HUES6 (cell line): ENCODE measurements around the gene ZFP82.

Source experiments
- H3K27ac ChIP-seq: 2 replicates; pipeline ENCODE4 v1.7.0; 2013; ENCODE audit warnings: low read depth, mild to moderate bottlenecking, low read length, inconsistent platforms
- H3K27me3 ChIP-seq: 2 replicates; pipeline ENCODE4 v1.6.1; 2013; ENCODE audit warnings: low read length; ENCODE audit not compliant: control insufficient read depth, insufficient read depth
- H3K36me3 ChIP-seq: 2 replicates; pipeline ENCODE4 v1.6.1; 2013; ENCODE audit warnings: low read length; ENCODE audit not compliant: control insufficient read depth, insufficient read depth
- H3K4me1 ChIP-seq: 2 replicates; pipeline ENCODE4 v1.6.1; 2013; ENCODE audit warnings: low read length; ENCODE audit not compliant: control insufficient read depth, insufficient read depth
- H3K4me3 ChIP-seq: 2 replicates; pipeline ENCODE4 v1.5.1; 2013; ENCODE audit warnings: low read depth, low read length
- H3K9ac ChIP-seq: one replicate; pipeline ENCODE4 v1.6.1; 2013; ENCODE audit warnings: mild to moderate bottlenecking, low read length
- H3K9me3 ChIP-seq: 2 replicates; pipeline ENCODE4 v1.6.1; 2013; ENCODE audit warnings: low read depth, low read length; ENCODE audit not compliant: control insufficient read depth, insufficient read depth

ZFP82 gene

GRCh38 chr19:36371886-36372285 lies 46.6 kb downstream of the ZFP82 start:
- Histone ChIP-seq H3K27ac (no peak overlapping the region), H3K4me3 (no peak overlapping the region), H3K9ac (no peak overlapping the region), H3K27me3 (no peaks in the 10 kb centered on the region), H3K36me3 (peaks cover 3% of the 10 kb centered on the region; the same call in 1 of the 2 replicates), H3K9me3 (peaks cover 2% of the 10 kb centered on the region; the same call in 1 of the 2 replicates), H3K4me1 (no peaks in the 10 kb centered on the region)

GRCh38 chr19:36363845-36364244 lies 54.6 kb downstream of the ZFP82 start:
- Histone ChIP-seq H3K27me3 (no peaks in the 10 kb centered on the region), H3K27ac (no peak overlapping the region), H3K36me3 (peaks cover 33% of the 10 kb centered on the region), H3K4me3 (no peak overlapping the region), H3K4me1 (no peaks in the 10 kb centered on the region), H3K9ac (no peak overlapping the region), H3K9me3 (no peaks in the 10 kb centered on the region)
